Liver (tissue), 3 donors: ENCODE measurements around the gene RABEP2.

ENCODE experiments used
- ATF3 ChIP-seq: IDR thresholded peaks from 2 replicates; pipeline ENCODE4 v1.6.1; 2016; ENCODE audit warnings: antibody characterized with exemption
- CTCF ChIP-seq: fragments of 150-350 bp; IDR thresholded peaks from 2 replicates; pipeline ENCODE4 v1.5.1; 2017; ENCODE audit warnings: improper control_type of control experiment, low read depth, low read length; ENCODE audit not compliant: missing input control
- REST ChIP-seq: IDR thresholded peaks from 2 replicates; pipeline ENCODE4 v1.6.1; 2016; ENCODE audit warnings: antibody characterized with exemption, mild to moderate bottlenecking
- SP1 ChIP-seq: IDR thresholded peaks from 2 replicates; pipeline ENCODE4 v1.6.1; 2018; ENCODE audit warnings: antibody characterized with exemption, mild to moderate bottlenecking
- TAF1 ChIP-seq: conservative IDR thresholded peaks from 2 replicates; pipeline ENCODE4 v1.6.1; 2016; ENCODE audit warnings: antibody characterized with exemption, mild to moderate bottlenecking
- YY1 ChIP-seq: IDR thresholded peaks from 2 replicates; pipeline ENCODE4 v1.6.1; 2016; ENCODE audit warnings: antibody characterized with exemption, mild to moderate bottlenecking
- donor health status: healthy.
- donor health status: healthy.

- TF ChIP-seq CTCF (no peak), TAF1 (no peak), YY1 (no peak), SP1 (no peak), ATF3 (no peak), REST (no peak)
Observed at GRCh38 chr16:28905229-28905754, 19.7 kb downstream of the RABEP2 start.
